Progenitor cell of endocrine pancreas (in vitro differentiated cells): ENCODE measurements around the gene FAIM2. TPM values are rescaled to one million over a fixed set of nuclear protein-coding genes. Genes with fewer than 3 reads are reported as not detected.

Experiments used
- DNase-seq: peaks from one replicate; pipeline ENCODE4 v3.0.0; 2021; ENCODE audit warnings: low spot score; ENCODE audit not compliant: unreplicated experiment
- H3K27ac Mint-ChIP-seq: 2 replicates; pipeline ENCODE4 v1.8.0; 2021; ENCODE audit warnings: mild to moderate bottlenecking, moderate library complexity, mixed read lengths
- H3K27me3 Mint-ChIP-seq: 2 replicates; pipeline ENCODE4 v1.8.0; 2021; ENCODE audit warnings: mixed read lengths
- H3K36me3 Mint-ChIP-seq: 2 replicates; pipeline ENCODE4 v1.8.0; 2022; ENCODE audit warnings: mixed read lengths; ENCODE audit not compliant: insufficient read depth
- H3K4me1 Mint-ChIP-seq: 2 replicates; pipeline ENCODE4 v1.8.0; 2021; ENCODE audit warnings: low read depth, mixed read lengths
- H3K4me3 Mint-ChIP-seq: 2 replicates; pipeline ENCODE4 v1.8.0; 2021; ENCODE audit warnings: low read depth, mild to moderate bottlenecking, moderate library complexity, mixed read lengths
- H3K9me3 Mint-ChIP-seq: 2 replicates; pipeline ENCODE4 v1.8.0; 2021; ENCODE audit warnings: low read depth, mixed read lengths
- total RNA-seq: library from RNA; stranded (reverse); gene quantifications from 2 replicates; pipeline ENCODE4 v1.2.1, GENCODE V29; 2021
- TF ChIP-seq, protein P1 (sequence below): fragments of 200-600 bp; sonication (generic); IDR thresholded peaks from one replicate; pipeline ENCODE4 v1.5.0; 2021; ENCODE audit warnings: antibody characterized with exemption, mild to moderate bottlenecking; ENCODE audit not compliant: unreplicated experiment

Gene FAIM2
- total RNA-seq, 1 donor from 2014 or later = not detected

DNA sequence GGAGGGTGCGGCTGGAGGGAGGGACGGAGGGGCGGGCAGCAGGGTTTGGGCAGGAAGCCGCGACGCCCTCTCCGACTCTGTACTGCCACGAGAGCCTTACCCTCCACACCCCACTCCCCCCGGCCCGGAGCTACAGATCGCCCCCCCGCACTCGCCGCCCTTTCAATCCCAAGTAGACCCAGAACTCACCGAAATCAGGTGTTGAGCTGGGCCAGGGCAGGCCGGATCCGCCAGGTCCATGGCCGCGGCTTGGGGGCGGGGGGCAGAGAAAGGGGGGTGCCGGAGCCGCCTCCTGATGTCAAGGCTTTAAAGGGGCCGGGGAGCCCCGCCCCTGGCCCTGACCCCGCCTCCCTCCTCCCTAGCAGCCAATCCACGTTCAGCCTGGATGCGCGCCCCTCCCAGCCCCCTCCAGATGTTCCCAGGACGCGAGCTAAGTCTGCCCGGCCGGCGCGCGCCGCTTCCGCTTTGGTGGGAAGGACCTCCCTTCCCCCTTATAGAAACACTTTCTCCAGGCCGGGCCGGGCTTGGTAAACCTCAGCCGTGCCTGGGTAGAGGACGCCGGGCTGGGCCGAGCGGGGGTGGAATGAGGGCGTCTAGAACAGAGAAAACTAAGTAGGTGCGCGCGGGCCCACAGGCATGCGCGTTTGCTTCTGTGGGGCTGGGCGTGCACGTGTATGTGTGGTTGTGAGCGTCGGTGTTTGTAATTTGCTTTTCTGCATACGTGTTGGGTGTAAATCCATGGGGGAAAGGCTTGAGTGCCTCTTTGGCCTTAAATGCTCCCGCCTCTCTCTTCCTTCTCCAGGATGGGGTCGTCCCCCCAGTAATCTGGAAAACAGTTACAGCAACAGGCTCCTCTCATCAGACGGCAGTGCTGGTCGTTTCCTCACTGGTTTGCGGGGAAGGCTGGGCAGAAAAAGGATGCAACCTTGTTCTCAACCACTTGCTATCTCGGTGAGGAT is 75.3 kb downstream of the FAIM2 start, which contains the start of gene NCKAP5L:
NCKAP5L (minus strand) TSS at position 281 of the 959 bp plus-strand sequence. CDS start 24,369 bp downstream, outside the sequence.
- H3K36me3 Mint-ChIP-seq = peaks cover 2% of the 10 kb centered on the region
- H3K27me3 Mint-ChIP-seq = no peaks in the 10 kb centered on the region
- peak within 1 kb of the TSS; percentile 98 for H3K27ac Mint-ChIP-seq
- peak; percentile 90 for DNase-seq
- TF ChIP-seq, protein P1, sequence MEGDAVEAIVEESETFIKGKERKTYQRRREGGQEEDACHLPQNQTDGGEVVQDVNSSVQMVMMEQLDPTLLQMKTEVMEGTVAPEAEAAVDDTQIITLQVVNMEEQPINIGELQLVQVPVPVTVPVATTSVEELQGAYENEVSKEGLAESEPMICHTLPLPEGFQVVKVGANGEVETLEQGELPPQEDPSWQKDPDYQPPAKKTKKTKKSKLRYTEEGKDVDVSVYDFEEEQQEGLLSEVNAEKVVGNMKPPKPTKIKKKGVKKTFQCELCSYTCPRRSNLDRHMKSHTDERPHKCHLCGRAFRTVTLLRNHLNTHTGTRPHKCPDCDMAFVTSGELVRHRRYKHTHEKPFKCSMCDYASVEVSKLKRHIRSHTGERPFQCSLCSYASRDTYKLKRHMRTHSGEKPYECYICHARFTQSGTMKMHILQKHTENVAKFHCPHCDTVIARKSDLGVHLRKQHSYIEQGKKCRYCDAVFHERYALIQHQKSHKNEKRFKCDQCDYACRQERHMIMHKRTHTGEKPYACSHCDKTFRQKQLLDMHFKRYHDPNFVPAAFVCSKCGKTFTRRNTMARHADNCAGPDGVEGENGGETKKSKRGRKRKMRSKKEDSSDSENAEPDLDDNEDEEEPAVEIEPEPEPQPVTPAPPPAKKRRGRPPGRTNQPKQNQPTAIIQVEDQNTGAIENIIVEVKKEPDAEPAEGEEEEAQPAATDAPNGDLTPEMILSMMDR = no peak
- no peaks in the 10 kb centered on the region for H3K9me3 Mint-ChIP-seq
- peaks cover 18% of the 10 kb centered on the region for H3K4me1 Mint-ChIP-seq
- peak within 1 kb of the TSS; percentile 85 for H3K4me3 Mint-ChIP-seq

DNA sequence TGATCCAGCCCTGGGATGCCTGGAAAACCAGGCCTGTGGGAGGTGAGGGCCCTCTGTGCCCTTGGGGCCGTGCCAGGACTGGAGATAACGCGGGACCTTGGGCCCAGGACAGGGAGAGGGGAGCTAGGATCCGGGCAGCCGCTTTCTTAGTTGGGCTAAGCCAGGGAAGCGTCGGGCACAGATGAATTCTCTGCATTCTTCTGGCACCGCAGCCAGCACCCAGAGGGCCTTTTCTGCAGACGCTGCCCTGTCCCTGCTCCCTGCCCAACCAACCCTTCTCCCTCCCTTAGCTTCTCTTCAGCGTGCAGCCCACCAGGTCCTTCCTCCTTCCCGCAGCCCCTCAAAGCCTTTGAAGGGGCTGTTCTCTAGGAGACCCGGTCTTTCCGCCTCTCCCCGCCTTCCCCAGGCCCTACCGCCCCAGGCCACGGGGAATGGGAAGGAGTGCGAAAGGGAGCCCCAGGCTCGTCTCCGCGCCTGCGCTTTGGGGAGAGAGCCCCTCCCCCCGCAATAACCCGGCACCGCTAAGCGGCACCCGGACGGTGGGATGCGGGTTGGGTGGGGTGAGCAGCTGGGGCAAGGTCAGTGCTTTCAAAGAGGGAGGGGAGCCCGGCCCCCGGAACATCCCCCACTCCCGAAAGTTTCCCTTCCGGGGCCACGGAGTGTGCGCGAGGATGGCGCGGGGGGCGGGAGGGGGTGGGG is 76.2 kb downstream of the FAIM2 start:
- Mint-ChIP-seq H3K27me3 (no peaks in the 10 kb centered on the region), H3K36me3 (peaks cover 4% of the 10 kb centered on the region), H3K4me3 (peak overlapping the region; percentile 85), H3K4me1 (peaks cover 18% of the 10 kb centered on the region), H3K27ac (peak overlapping the region; percentile 88), H3K9me3 (no peaks in the 10 kb centered on the region)
- DNase-seq = peak; percentile 67
- TF ChIP-seq, protein P1 = no peak

DNA sequence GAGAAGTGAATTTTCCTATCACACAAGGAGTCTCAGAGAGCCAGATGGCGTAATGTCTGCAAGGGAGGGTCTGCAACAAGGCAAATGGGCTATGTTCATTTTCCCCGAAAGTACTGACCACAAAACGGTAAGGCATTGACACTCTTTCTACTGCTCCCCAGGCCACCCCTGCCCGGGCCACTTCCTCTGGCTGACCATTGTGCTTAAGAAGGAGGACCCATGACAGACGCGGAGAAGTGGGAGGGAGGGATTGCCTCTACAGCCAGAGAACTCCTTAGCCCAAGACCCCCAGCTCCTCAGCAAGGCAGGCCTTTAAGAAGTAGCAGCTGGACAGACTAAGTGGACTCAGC is 76.7 kb downstream of the FAIM2 start:
- Mint-ChIP-seq H3K27me3 (no peaks in the 10 kb centered on the region), H3K27ac (peak overlapping the region; percentile 88), H3K36me3 (peaks cover 4% of the 10 kb centered on the region), H3K4me3 (peak overlapping the region; percentile 85), H3K4me1 (peaks cover 18% of the 10 kb centered on the region), H3K9me3 (no peaks in the 10 kb centered on the region)
- DNase-seq = no peak
- TF ChIP-seq, protein P1 = no peak

DNA sequence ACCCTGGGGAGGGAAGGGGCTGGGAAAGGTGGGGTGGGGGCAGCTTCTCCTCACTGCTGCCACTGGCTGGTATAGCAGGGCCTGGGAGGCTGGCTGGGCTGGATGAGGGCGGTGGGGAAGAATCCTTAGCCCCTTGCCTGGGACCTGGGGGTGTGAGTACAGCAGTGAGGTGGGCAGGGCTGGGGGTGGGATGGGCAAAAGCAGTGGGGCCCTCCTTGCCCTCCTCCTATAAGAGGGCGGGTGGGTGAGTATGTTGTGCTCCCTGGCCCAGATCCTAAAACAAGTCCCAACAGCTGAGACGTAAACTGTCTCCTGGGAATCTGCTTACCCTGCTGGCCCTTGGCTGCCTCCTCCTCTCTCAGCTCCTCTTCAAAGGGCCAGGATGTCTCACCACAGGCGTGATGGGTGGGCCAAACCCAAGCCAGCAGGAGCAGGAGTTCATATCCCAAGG is 77.7 kb downstream of the FAIM2 start:
- Mint-ChIP-seq H3K36me3 (peaks cover 4% of the 10 kb centered on the region), H3K4me1 (peaks cover 16% of the 10 kb centered on the region), H3K4me3 (no peak overlapping the region), H3K9me3 (no peaks in the 10 kb centered on the region), H3K27ac (no peak overlapping the region), H3K27me3 (no peaks in the 10 kb centered on the region)
- no peak for DNase-seq
- TF ChIP-seq, protein P1 = no peak

DNA sequence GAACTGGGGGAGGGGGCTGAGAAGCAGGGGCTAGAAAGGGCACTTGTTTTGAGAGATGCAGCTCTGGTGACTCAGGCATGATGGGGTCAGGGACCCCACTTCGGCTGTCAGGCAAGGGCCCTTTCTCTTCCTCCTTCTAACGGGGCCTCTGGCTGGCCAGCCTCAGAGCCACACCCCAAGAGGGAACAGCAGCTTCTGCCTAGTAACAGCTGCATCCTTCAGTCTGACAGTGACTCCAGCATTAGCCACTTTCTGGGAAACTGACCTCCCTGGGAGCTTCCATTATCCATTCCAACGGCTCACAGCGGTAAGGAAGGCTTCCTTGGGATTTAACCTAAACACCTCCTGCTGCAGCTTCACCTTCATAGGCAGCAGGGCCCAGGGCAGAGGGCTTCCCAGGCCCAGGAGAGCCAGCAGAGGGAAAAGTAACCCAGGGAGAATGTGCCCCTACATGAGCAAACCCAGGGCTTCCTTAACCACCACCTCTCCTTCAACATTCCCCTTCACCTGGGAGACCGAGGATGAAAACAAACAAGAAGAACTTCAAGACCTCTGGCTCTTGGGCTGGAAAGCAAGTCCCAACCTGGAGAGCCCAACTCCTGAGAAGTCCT is 78.2 kb downstream of the FAIM2 start:
- no peak for DNase-seq

More for the DNA sequence above, 78.2 kb downstream of the FAIM2 start:
- Mint-ChIP-seq H3K36me3 (peaks cover 4% of the 10 kb centered on the region), H3K27me3 (no peaks in the 10 kb centered on the region), H3K4me3 (no peak overlapping the region), H3K27ac (no peak overlapping the region), H3K9me3 (no peaks in the 10 kb centered on the region), H3K4me1 (peaks cover 16% of the 10 kb centered on the region)
- TF ChIP-seq, protein P1 = no peak
